Gastroesophageal sphincter (tissue), 3 donors: ENCODE results near the gene MAP1B.

Experiments
- CTCF ChIP-seq, 4 experiments: fragments of 200-600 bp in 2 of 4; fragments of 450-650 bp in 2 of 4; sonication (generic) in 1 of 4; IDR thresholded peaks; one replicate each; pipeline ENCODE4 v1.5.1; 2017 to 2019; ENCODE audit warnings: antibody characterized with exemption in 4 of 4, mild to moderate bottlenecking in 2 of 4, moderate library complexity in 2 of 4
- EP300 ChIP-seq: sonication (generic); formaldehyde crosslinking; IDR thresholded peaks from one replicate; pipeline ENCODE4 v1.6.1; 2017; ENCODE audit warnings: antibody characterized with exemption, mild to moderate bottlenecking
- POLR2A ChIP-seq, 2 donors: fragments of 450-650 bp; IDR thresholded peaks; one replicate each; pipeline ENCODE4 v1.6.1; 2017; ENCODE audit warnings: antibody characterized with exemption in 2 of 2, mild to moderate bottlenecking in 2 of 2, moderate library complexity in 1 of 2
- POLR2AphosphoS5 ChIP-seq: sonication (generic); formaldehyde crosslinking; IDR thresholded peaks from one replicate; pipeline ENCODE4 v1.6.1; 2017; ENCODE audit warnings: antibody characterized with exemption

- TF ChIP-seq POLR2AphosphoS5 = no peak
- TF ChIP-seq CTCF (IDR thresholded peaks at IDR 0.05) = no peak
- TF ChIP-seq POLR2A (IDR thresholded peaks at IDR 0.05) = no peak
- no peak for TF ChIP-seq EP300
These were observed 41.5 kb upstream of the MAP1B start for GRCh38 chr5:72065751-72066255.
